ENCODE measurements around the gene ATF6B. TPM values are rescaled to one million over a fixed set of nuclear protein-coding genes. Genes with fewer than 3 reads are reported as not detected.
A peak's percentile ranks its signal among the peaks of the same experiment; 100 is the strongest.

The ATF6B gene
- total RNA-seq, 1 experiment from 2014 or later: 45.3 TPM

DNA sequence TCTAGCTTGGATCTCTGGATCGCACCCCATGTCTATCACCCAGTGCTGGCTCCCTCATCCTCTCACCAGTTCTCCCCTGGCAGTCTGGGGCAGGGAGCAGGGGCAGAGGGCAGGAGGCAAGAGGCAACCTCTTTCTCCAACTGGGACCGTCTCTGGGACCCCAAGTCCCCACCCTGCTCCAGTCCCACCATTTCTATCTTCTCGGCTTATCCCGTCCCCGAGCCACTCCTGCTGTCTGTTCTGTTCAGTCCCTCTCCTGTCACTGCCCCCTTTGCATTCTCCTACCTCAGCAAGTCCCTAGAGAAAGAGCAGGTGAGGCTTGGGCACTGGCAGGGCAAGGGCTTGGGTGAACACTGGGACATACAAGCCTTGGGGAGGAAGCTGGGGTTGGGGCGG is 18.3 kb downstream of the ATF6B start:
- H3K4me3 Mint-ChIP-seq: no peak overlapping the region; a peak in 1 of 5 replicates
- peaks cover 38% of the 10 kb centered on the region for H3K27me3 Mint-ChIP-seq (ENCODE audit: low read depth)
- Histone ChIP-seq H3K18ac (ENCODE audit: insufficient read length, low read depth, low read length) (no peak overlapping the region), H3K4me2 (ENCODE audit: insufficient read depth, insufficient read length, low read length) (no peak overlapping the region), H3K9ac (ENCODE audit: extremely low read depth, insufficient read length, low read length) (no peak overlapping the region), H3K56ac (ENCODE audit: insufficient read length, low read depth, low read length) (no peak overlapping the region), H2BK15ac (ENCODE audit: low read depth, low read length) (no peak overlapping the region), H2AFZ (ENCODE audit: low read length) (no peak overlapping the region), H4K20me1 (ENCODE audit: control insufficient read depth, insufficient read depth, insufficient read length) (no peaks in the 10 kb centered on the region), H2BK20ac (ENCODE audit: low read depth, low read length, poor library complexity, severe bottlenecking) (no peak overlapping the region), H3K27ac (ENCODE audit: insufficient read length, low read depth, low read length) (no peak overlapping the region), H2BK5ac (ENCODE audit: insufficient read length, low read length) (no peak overlapping the region), H3K23me2 (ENCODE audit: insufficient read length, low read depth, low read length, poor library complexity, severe bottlenecking) (no peaks in the 10 kb centered on the region), H3K14ac (ENCODE audit: insufficient read depth, low read length) (peak overlapping the region; percentile 40; the same call in 1 of the 2 replicates), H3K27me3 (ENCODE audit: insufficient read depth, low read length) (no peaks in the 10 kb centered on the region; the same call in 1 of the 2 replicates), H2BK120ac (ENCODE audit: low read depth, low read length, poor library complexity, severe bottlenecking) (no peak overlapping the region), H2AK5ac (ENCODE audit: insufficient read length, low read length) (no peak overlapping the region), H3K4ac (ENCODE audit: low read depth, low read length) (no peak overlapping the region), H4K5ac (ENCODE audit: insufficient read length, low read depth, low read length) (no peak overlapping the region), H3K79me2 (ENCODE audit: insufficient read depth, low read length) (no peaks in the 10 kb centered on the region), H3K79me1 (ENCODE audit: insufficient read depth, low read depth, low read length, poor library complexity, severe bottlenecking) (no peaks in the 10 kb centered on the region), H4K8ac (replicated peaks; ENCODE audit: insufficient read length, low read depth, low read length) (no peak overlapping the region), H3K4me1 (ENCODE audit: insufficient read depth, low read length) (no peaks in the 10 kb centered on the region; the same call in 1 of the 2 replicates), H2BK12ac (ENCODE audit: insufficient read length, low read depth, low read length) (no peak overlapping the region), H3T11ph (ENCODE audit: low read length) (no peak overlapping the region), H3K9me3 (ENCODE audit: control insufficient read depth, low read depth, low read length) (no peaks in the 10 kb centered on the region), H3K23ac (ENCODE audit: insufficient read length, low read depth, low read length) (no peak overlapping the region), H4K91ac (ENCODE audit: insufficient read length, low read depth, low read length) (no peak overlapping the region)
- no peaks in the 10 kb centered on the region for H3K9me3 Mint-ChIP-seq
- WGBS (ENCODE audit: extremely low coverage, insufficient read length, low lambda C conversion rate): no CpG with 5 or more reads among the region's 6 CpGs
- peaks cover 2 to 3% (median 2%) of the 10 kb centered on the region in 3 experiments; a peak in 3 of 7 replicates for H3K36me3 Mint-ChIP-seq (ENCODE audit: insufficient read depth in 1 of 3, low read depth in 3 of 3)
- no peak for DNase-seq
- TF ChIP-seq, protein P1, sequence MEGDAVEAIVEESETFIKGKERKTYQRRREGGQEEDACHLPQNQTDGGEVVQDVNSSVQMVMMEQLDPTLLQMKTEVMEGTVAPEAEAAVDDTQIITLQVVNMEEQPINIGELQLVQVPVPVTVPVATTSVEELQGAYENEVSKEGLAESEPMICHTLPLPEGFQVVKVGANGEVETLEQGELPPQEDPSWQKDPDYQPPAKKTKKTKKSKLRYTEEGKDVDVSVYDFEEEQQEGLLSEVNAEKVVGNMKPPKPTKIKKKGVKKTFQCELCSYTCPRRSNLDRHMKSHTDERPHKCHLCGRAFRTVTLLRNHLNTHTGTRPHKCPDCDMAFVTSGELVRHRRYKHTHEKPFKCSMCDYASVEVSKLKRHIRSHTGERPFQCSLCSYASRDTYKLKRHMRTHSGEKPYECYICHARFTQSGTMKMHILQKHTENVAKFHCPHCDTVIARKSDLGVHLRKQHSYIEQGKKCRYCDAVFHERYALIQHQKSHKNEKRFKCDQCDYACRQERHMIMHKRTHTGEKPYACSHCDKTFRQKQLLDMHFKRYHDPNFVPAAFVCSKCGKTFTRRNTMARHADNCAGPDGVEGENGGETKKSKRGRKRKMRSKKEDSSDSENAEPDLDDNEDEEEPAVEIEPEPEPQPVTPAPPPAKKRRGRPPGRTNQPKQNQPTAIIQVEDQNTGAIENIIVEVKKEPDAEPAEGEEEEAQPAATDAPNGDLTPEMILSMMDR (conservative IDR thresholded peaks at IDR 0.05): no peak
- peaks cover 20 to 24% of the 10 kb centered on the region in 2 experiments for H3K4me1 Mint-ChIP-seq
- peak overlapping the region in 1 of 3 experiments; percentile 90; a peak in 2 of 7 replicates for H3K27ac Mint-ChIP-seq

Data from H9 (cell line).